Dendritic cell treated with granulocyte-macrophage colony-stimulating factor and Interleukin-4, amounts not matched to agents 40 ng/mL and 50 ng/mL, for 4 days (primary cell): Measurements from ENCODE around the gene PROK2.

Experiments
- H3K27ac Mint-ChIP-seq: one replicate; pipeline ENCODE4 v1.8.0; 2022; ENCODE audit warnings: mild to moderate bottlenecking, mixed read lengths
- H3K27me3 Mint-ChIP-seq: one replicate; pipeline ENCODE4 v1.8.0; 2022; ENCODE audit warnings: mild to moderate bottlenecking, mixed read lengths
- H3K36me3 Mint-ChIP-seq: one replicate; pipeline ENCODE4 v1.8.0; 2022; ENCODE audit warnings: low read depth, mixed read lengths
- H3K4me1 Mint-ChIP-seq: one replicate; pipeline ENCODE4 v1.8.0; 2022; ENCODE audit warnings: low read depth, mixed read lengths
- H3K4me3 Mint-ChIP-seq: one replicate; pipeline ENCODE4 v1.8.0; 2022; ENCODE audit warnings: mild to moderate bottlenecking, moderate library complexity, mixed read lengths
- H3K9me3 Mint-ChIP-seq: one replicate; pipeline ENCODE4 v1.8.0; 2022; ENCODE audit warnings: mixed read lengths
- intact Hi-C: fragments of 100-400 bp; cut with micrococcal nuclease; formaldehyde crosslinking; loops from one replicate; pipeline ENCODE4 v1.15.0; 2022

Gene PROK2

DNA sequence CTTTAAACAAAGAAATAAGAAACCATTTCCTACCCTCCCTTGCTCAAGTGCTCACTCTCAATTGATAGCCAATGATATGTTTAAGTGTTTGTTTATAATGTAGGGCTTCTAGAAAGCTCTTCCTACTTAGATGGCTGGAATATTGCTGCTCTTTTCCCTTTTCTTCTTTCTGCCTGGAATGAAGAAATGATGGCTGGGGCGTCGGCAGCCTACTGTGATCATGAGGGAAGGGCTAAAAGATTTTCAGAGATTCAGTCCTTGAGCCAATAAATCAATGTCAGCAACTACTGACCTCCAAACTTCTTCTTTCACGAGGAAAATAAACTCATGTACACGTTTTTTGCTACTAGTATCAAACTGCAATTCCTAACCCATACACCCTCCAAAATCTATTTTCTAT is 33.3 kb downstream of the PROK2 start:
- Mint-ChIP-seq H3K36me3 (peaks cover 13% of the 10 kb centered on the region), H3K27ac (no peak overlapping the region), H3K9me3 (no peaks in the 10 kb centered on the region), H3K27me3 (peaks cover 22% of the 10 kb centered on the region), H3K4me1 (peaks cover 31% of the 10 kb centered on the region), H3K4me3 (no peak overlapping the region)
- intact Hi-C loops: no loop called here

DNA sequence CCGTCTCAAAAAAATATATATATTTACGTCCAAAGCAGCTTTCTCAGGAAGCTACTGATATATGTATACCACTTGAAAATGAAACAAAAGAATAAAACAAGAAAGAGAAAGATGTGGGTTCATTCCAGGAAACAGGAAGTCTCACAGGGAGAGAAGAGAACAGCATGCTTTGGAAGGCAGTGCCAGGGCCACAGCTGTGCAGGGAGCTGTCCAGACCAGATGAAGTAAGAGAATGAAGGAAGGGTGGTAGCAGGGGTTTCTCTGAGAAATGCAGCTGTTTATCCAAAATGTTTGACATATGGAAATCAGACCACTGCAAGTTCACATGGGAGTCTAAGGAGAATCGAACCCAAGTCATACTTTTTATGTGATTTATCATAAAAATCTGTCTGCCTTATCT is 40.2 kb downstream of the PROK2 start:
- Mint-ChIP-seq H3K27ac (no peak overlapping the region), H3K27me3 (no peaks in the 10 kb centered on the region), H3K9me3 (peaks cover 29% of the 10 kb centered on the region), H3K36me3 (no peaks in the 10 kb centered on the region), H3K4me1 (peaks cover 6% of the 10 kb centered on the region), H3K4me3 (no peak overlapping the region)
- intact Hi-C loops: no loop called here

DNA sequence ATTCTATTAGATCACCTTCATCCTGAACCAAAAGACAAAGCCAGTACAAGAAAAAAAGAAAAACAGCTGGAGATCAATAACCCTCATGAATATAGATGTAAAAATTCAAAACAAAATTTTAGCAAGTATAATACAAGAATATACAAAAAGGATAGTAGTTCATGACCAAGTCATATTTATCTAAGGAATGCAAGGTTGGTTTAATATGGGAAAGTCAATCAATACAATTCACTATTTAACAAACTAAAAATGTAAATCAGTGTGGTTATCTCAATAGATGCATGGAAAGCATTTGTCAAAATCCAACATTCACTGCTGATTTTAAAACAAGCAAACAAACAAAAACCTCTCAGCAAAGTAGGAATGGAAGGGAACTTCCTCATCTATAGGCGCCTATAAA is 42.3 kb downstream of the PROK2 start:
- Mint-ChIP-seq H3K27ac (no peak overlapping the region), H3K4me1 (peaks cover 6% of the 10 kb centered on the region), H3K36me3 (peaks cover under 1% of the 10 kb centered on the region), H3K27me3 (no peaks in the 10 kb centered on the region), H3K4me3 (no peak overlapping the region), H3K9me3 (peaks cover 36% of the 10 kb centered on the region)
- intact Hi-C loops: no loop called here

GRCh38 chr3:71734881-71735280 is 50.1 kb downstream of the PROK2 start:
- peaks cover 7% of the 10 kb centered on the region for H3K36me3 Mint-ChIP-seq
- peaks cover 3% of the 10 kb centered on the region for H3K4me1 Mint-ChIP-seq
- peaks cover 15% of the 10 kb centered on the region for H3K9me3 Mint-ChIP-seq
- intact Hi-C loops: no loop called here
- no peak overlapping the region for H3K4me3 Mint-ChIP-seq
- no peak overlapping the region for H3K27ac Mint-ChIP-seq
- peaks cover 1% of the 10 kb centered on the region for H3K27me3 Mint-ChIP-seq

GRCh38 chr3:71733319-71733718 is 51.6 kb downstream of the PROK2 start:
- peaks cover 5% of the 10 kb centered on the region for H3K4me1 Mint-ChIP-seq
- intact Hi-C loops: no loop called here
- peaks cover 2% of the 10 kb centered on the region for H3K27me3 Mint-ChIP-seq
- no peak overlapping the region for H3K27ac Mint-ChIP-seq
- peaks cover 14% of the 10 kb centered on the region for H3K9me3 Mint-ChIP-seq
- peaks cover 7% of the 10 kb centered on the region for H3K36me3 Mint-ChIP-seq
- H3K4me3 Mint-ChIP-seq: no peak overlapping the region

- no peak overlapping the region for H3K27ac Mint-ChIP-seq
- intact Hi-C loops: no loop called here
- peaks cover 5% of the 10 kb centered on the region for H3K4me1 Mint-ChIP-seq
- no peak overlapping the region for H3K4me3 Mint-ChIP-seq
- peaks cover 3% of the 10 kb centered on the region for H3K27me3 Mint-ChIP-seq
- peaks cover 6% of the 10 kb centered on the region for H3K36me3 Mint-ChIP-seq
- peaks cover 7% of the 10 kb centered on the region for H3K9me3 Mint-ChIP-seq
Observed at GRCh38 chr3:71732637-71733036, 52.3 kb downstream of the PROK2 start.

GRCh38 chr3:71728632-71729342 is 56.2 kb downstream of the PROK2 start:
- H3K36me3 Mint-ChIP-seq: no peaks in the 10 kb centered on the region
- H3K9me3 Mint-ChIP-seq: no peaks in the 10 kb centered on the region
- peaks cover 28% of the 10 kb centered on the region for H3K4me1 Mint-ChIP-seq
- no peak overlapping the region for H3K4me3 Mint-ChIP-seq
- H3K27me3 Mint-ChIP-seq: peaks cover 4% of the 10 kb centered on the region
- intact Hi-C loops: loop anchor here (10.0 kb wide), 1 partner anchor 56 kb away; the partner anchor contains the start of gene PROK2
- no peak overlapping the region for H3K27ac Mint-ChIP-seq

DNA sequence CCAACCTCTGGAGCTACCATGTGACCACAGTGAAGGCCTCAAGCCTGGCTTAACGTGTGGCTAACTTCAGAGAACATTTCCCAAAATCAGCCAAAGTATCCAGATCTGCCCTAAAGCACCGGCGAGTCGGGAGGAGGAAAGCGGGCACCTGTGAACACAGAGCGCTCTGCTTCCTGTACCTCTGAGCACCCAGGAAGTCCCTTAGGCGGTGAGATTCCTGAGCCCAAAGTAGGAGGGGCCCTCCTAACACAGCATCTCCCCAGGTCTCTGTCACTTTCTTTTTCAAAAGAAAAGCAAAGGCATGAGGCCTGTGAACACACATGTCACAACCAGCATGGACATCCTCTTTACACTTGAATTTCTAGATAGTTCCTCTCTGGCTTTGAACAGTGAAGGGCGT is 58.8 kb downstream of the PROK2 start:
- intact Hi-C loops: loop anchor here (2.0 to 10.0 kb wide), 2 partner anchors 59 to 133 kb away; partner anchors contain the start of gene PROK2
- peak overlapping the region; percentile 12 for H3K27ac Mint-ChIP-seq
- H3K9me3 Mint-ChIP-seq: no peaks in the 10 kb centered on the region

DNA sequence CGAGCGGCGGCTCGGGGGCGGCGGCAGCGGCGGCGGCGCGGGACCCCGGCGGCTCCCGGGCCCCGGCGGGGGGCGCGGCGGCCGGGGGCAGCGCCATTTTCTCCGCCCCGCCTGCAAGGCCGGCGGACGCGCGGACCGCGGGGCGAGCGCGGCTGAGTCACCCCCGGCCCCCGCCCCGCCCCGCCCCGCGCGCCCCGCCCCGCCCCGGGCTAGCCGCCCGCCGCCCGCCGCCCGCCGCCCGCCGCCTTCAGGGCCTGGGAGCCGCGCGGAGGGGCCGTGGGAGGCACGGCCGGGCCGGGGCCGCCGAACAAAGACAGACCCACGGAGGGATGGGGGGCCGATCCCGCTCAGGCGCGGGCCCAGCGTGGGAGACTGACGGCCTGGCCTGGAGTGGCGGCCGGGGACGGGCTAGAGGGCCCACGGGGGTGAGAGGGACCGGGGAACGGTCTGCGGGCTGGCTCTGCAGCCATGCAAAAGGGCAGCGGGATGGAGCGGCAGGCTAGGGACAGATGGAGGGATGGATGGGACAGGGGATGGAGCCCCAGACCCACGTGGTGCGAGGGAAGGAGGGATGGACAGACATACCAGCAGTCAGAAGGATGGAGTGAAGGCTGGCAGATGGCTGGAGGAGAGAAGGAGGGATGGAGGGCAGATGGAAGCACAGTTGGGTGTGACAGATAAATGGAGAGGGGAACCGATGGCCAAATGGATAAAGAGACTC is 59.5 kb downstream of the PROK2 start, which contains the start of gene EIF4E3:
Gene EIF4E3, minus strand, starts transcription at position 132 of the 721 bp plus-strand sequence. Its CDS starts 35 bp downstream, at position 97.
- Mint-ChIP-seq H3K27ac (peak within 1 kb of the TSS; percentile 68), H3K4me1 (peaks cover 60% of the 10 kb centered on the region), H3K4me3 (peak within 1 kb of the TSS; percentile 80), H3K36me3 (peaks cover 15% of the 10 kb centered on the region), H3K27me3 (peaks cover 4% of the 10 kb centered on the region), H3K9me3 (no peaks in the 10 kb centered on the region)
- intact Hi-C loops: loop anchor here (10.0 kb wide), 1 partner anchor 59 kb away; the partner anchor contains the start of gene PROK2

More for the DNA sequence above, 58.8 kb downstream of the PROK2 start:
- peaks cover 4% of the 10 kb centered on the region for H3K27me3 Mint-ChIP-seq
- H3K4me3 Mint-ChIP-seq: peak overlapping the region; percentile 77
- peaks cover 53% of the 10 kb centered on the region for H3K4me1 Mint-ChIP-seq
- H3K36me3 Mint-ChIP-seq: peaks cover 8% of the 10 kb centered on the region

GRCh38 chr3:71724584-71725270 is 60.2 kb downstream of the PROK2 start:
- H3K36me3 Mint-ChIP-seq: peaks cover 16% of the 10 kb centered on the region
- H3K4me1 Mint-ChIP-seq: peaks cover 57% of the 10 kb centered on the region
- peak overlapping the region; percentile 80 for H3K4me3 Mint-ChIP-seq
- intact Hi-C loops: loop anchor here (10.0 kb wide), 1 partner anchor 60 kb away; the partner anchor contains the start of gene PROK2
- peak overlapping the region; percentile 68 for H3K27ac Mint-ChIP-seq
- no peaks in the 10 kb centered on the region for H3K9me3 Mint-ChIP-seq
- peaks cover 4% of the 10 kb centered on the region for H3K27me3 Mint-ChIP-seq

GRCh38 chr3:71724171-71724453 is 60.8 kb downstream of the PROK2 start:
- H3K4me1 Mint-ChIP-seq: peaks cover 63% of the 10 kb centered on the region
- intact Hi-C loops: loop anchor here (10.0 kb wide), 1 partner anchor 61 kb away; the partner anchor contains the start of gene PROK2
- H3K9me3 Mint-ChIP-seq: no peaks in the 10 kb centered on the region
- H3K27me3 Mint-ChIP-seq: peaks cover 4% of the 10 kb centered on the region
- peak overlapping the region; percentile 80 for H3K4me3 Mint-ChIP-seq
- H3K27ac Mint-ChIP-seq: peak overlapping the region; percentile 68
- peaks cover 22% of the 10 kb centered on the region for H3K36me3 Mint-ChIP-seq

DNA sequence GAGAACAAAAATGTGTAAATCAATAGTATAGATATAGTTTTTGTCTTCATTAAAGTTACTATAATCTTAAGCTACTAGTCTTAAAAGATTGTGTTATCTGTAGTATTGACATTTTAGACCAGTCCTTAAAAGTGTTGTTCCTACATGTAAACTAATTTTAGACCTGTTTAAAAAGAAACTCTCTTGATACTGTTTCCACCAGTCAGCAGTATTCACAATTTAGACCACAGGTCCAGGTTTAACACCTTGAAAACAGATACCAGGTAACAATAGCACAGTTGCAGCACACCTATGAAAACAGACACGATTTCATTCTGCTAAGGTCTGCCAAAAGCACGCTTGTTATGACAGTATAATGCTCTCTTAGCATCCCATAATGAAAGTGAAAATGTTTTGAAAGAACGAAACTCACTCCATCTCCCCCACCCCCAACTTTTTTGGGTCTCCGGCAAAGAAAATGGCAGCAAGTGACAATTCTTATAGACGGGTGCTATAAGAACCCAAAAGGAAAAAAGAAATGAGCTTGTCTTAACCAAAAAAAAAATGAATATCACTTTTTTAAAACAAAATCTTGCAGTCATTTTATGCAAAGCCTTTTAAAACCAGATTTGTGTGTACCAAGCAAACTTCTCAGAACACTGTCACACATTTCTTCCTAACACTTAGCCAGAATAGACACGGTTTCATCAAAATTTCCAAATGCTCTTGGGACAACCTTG is 61.3 kb downstream of the PROK2 start:
- H3K36me3 Mint-ChIP-seq: peaks cover 22% of the 10 kb centered on the region
- H3K27ac Mint-ChIP-seq: peak overlapping the region; percentile 68
- peak overlapping the region; percentile 80 for H3K4me3 Mint-ChIP-seq
- H3K27me3 Mint-ChIP-seq: peaks cover 4% of the 10 kb centered on the region
- intact Hi-C loops: loop anchor here (10.0 kb wide), 1 partner anchor 61 kb away; the partner anchor contains the start of gene PROK2
- H3K9me3 Mint-ChIP-seq: no peaks in the 10 kb centered on the region
- H3K4me1 Mint-ChIP-seq: peaks cover 68% of the 10 kb centered on the region

- H3K4me1 Mint-ChIP-seq: peaks cover 72% of the 10 kb centered on the region
- intact Hi-C loops: loop anchor here (10.0 kb wide), 1 partner anchor 62 kb away; the partner anchor contains the start of gene PROK2
- no peak overlapping the region for H3K4me3 Mint-ChIP-seq
- peaks cover 22% of the 10 kb centered on the region for H3K36me3 Mint-ChIP-seq
- peaks cover 2% of the 10 kb centered on the region for H3K27me3 Mint-ChIP-seq
- H3K27ac Mint-ChIP-seq: no peak overlapping the region
- no peaks in the 10 kb centered on the region for H3K9me3 Mint-ChIP-seq
Observed at GRCh38 chr3:71722693-71723092, 62.3 kb downstream of the PROK2 start.
